Activated CD4-positive, CD25-positive, alpha-beta regulatory T cell (primary cell): ENCODE results near the gene CCL21.
"Not testable (repeated sequence)": the region's sequence is repeated elsewhere in the genome, so short reads cannot be mapped to it uniquely, and the experiment has no call there.

Experiments used
- DNase-seq, 4 experiments: peaks; one replicate each; lab custom pipeline; 2025; lab: John Stamatoyannopoulos, UW

The CCL21 gene, protein sequence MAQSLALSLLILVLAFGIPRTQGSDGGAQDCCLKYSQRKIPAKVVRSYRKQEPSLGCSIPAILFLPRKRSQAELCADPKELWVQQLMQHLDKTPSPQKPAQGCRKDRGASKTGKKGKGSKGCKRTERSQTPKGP

GRCh38 chr9:34710023-34710422 lies at the start of gene CCL21:
Gene CCL21, minus strand, starts transcription at chr9:34710136. Its CDS starts 70 bp downstream, at chr9:34710066.
- DNase-seq = no peak

GRCh38 chr9:34759432-34760134 lies 49.6 kb upstream of the CCL21 start:
- no peak for DNase-seq

- DNase-seq = not testable (repeated sequence)
Observed at GRCh38 chr9:34750320-34750719, 40.4 kb upstream of the CCL21 start.

DNA sequence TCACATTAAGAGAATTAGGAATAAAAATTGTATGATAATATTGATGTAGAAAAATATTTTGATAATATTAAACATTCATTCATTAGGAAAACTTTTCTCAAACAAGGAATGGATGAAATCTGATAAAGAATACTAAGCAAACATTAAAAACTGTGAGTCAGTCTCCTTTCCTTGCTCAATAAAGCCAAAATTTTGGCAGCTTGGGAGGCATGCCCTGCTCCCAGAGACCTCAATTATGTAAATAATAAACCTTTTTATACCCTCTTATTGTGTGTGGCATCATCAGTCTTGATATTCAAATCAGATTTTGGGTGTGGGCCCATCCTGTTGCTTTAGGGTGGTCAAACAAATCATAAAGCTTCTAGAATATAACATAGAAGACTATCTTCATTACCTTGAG lies 36.6 kb upstream of the CCL21 start:
- no peak for DNase-seq

DNA sequence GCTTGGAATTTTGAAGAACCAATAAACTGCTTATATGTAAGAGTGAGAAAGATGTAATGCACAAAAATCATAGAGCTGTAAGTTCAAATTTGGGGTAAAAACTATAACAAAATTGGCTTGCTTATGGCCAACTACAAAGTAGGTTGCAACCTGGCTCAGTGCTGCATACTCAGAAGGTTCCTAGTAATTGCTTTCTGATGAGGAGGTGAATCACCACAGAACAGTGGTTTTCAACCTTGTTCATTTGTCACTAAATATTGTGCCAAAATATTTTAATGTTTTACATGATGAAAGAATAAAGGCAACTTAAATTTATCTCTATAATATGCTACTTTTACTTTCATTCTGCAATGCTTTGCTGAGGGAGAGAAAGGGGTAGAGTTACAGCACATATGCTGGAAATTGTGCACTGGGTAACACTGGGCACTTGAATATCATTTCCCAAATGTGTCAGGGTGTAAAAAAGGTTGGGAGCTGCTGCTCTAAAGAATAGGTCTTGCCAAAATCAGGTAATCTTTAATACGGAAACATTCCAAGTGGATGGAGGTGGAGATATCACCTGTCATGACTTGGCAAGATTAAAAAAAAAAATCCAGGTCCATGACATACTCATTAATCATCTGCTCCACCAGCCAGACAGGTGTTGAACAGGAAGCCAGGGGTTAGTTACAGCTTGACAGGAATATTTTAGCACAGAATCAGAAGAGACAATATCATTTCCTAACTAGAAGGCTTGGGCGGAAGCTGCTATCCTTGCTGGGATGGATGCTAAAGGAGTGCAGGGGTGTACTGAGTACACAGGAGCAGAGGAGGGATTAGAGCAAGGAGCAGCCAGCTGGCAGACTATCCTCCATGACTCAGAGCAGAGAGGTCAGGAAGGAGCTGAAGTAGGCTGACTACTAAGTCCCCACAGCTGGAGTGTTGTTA lies 34.6 kb upstream of the CCL21 start:
- DNase-seq = no peak

- no peak for DNase-seq
Observed at GRCh38 chr9:34742710-34743109, 32.8 kb upstream of the CCL21 start.

- no peak for DNase-seq
Observed at GRCh38 chr9:34741628-34742027, 31.7 kb upstream of the CCL21 start.

DNA sequence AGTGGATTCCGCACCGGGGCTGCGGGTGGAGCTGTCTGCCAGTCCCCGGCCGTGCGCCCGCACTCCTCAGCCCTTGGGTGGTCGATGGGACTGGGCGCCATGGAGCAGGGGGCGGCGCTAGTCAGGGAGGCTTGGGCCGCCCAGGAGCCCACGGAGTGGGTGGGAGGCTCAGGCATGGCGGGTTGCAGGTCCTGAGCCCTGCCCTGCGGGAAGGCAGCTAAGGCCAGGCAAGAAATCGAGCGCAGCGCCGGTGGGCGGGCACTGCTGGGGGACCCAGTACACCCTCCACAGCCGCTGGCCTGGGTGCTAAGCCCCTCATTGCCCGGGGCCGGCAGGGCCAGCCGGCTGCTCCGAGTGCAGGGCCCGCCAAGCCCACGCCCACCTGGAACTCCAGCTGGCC lies 30.2 kb upstream of the CCL21 start:
- not testable (repeated sequence) for DNase-seq

- no peak for DNase-seq
Observed at GRCh38 chr9:34737677-34738260, 27.8 kb upstream of the CCL21 start.

GRCh38 chr9:34734720-34735119 lies 24.8 kb upstream of the CCL21 start:
- no peak for DNase-seq

DNA sequence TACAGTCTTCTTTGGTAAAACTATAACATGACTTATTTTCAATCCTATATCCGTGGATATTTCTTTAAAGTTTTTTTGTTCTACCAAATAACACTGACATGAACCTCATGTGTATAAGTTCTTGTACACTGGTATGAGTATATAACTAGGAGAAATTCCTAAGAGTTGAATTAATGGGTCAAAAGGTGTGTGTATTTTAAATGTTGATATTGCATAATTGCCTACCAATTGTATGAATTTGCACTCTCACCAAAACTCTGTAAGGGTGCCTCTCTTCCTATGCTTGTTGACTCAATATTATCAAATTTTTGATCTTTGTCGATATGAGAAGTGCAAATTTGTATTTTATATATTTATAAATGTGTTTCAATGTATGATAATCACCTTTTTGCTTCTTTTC lies 22.9 kb upstream of the CCL21 start:
- no peak for DNase-seq

DNA sequence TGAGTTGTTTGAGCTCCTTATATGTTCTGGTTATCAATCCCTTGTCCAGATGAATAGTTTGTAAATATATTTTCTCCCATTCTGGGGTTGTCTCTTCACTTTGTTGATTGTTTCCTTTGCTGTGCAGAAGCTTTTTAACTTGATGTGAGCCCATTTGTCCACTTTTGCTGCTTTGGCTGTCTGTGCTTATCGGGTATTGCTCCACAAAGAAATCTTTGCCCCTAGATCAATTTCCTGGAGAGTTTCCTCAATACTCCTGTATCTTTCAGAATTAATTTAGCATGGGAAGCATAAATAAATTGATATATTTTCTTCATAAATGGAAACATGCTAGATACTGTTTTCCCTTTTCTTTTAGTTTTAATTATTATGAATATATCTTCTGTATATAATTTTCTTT lies 22.5 kb upstream of the CCL21 start:
- no peak for DNase-seq

DNA sequence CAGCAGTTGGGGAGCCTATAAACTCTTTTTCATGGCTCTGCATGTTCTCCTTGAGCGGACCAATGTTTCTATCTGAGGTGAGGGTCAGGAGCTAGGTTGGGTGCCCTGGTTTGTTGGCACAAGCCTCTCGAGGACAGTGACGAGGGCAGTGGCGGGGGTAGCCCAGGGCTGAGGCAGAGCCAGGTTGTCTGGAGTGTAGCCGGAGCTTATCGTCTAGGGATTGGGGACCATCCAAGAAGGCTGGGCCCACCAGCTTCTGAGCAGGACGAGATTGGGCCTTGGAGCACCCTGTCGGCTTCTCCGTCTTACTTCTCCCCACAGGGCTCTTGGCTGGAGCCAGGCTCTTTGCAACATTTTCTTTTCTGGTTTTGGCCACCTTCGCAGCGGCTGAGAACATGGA lies 13.2 kb upstream of the CCL21 start:
- DNase-seq = no peak

DNA sequence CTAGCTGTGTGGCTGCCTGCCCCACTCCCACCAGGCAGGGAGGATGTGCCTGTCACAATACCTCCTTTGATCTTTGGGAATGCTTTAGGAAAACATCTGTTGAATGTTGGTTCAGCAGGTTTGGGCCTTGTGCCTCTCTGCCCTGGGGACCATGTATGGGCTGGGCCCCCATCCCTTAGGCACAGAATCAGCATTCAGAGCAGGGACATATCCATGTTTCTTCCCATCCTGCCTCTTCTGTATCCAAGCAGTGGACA lies 9.8 kb upstream of the CCL21 start:
- DNase-seq = not testable (repeated sequence)

GRCh38 chr9:34719021-34719768 lies 9.3 kb upstream of the CCL21 start:
- no peak for DNase-seq

- no peak for DNase-seq
Observed at GRCh38 chr9:34717996-34718614, 8.2 kb upstream of the CCL21 start.

- no peak for DNase-seq
Observed at GRCh38 chr9:34716711-34717110, 6.8 kb upstream of the CCL21 start.

- DNase-seq = no peak
Observed at GRCh38 chr9:34715639-34716215, 5.8 kb upstream of the CCL21 start.

- DNase-seq = no peak
Observed at GRCh38 chr9:34714007-34714406, 4.1 kb upstream of the CCL21 start.

GRCh38 chr9:34712140-34712539 lies 2.2 kb upstream of the CCL21 start:
- DNase-seq = no peak
